Activated CD8-positive, alpha-beta T cell treated with anti-CD3 and anti-CD28 coated beads for 36 hours (primary cell): Measurements from ENCODE around the gene GRIA1. TPM values are rescaled to one million over a fixed set of nuclear protein-coding genes. Genes with fewer than 3 reads are reported as not detected.

Experiments
- ATAC-seq: fragments of 200-7000 bp; cut with Tn5 transposase; one replicate; pipeline ENCODE4 v1.10.0; 2021; ENCODE audit warnings: mild to moderate bottlenecking, moderate library complexity
- CTCF ChIA-PET: fragments of 350-600 bp; sonication (Branson Sonifier 250); formaldehyde crosslinking; loops from one replicate; lab custom pipeline; 2021; ENCODE audit warnings: antibody characterized with exemption; lab: Charles Lee
- POLR2A ChIA-PET: fragments of 350-600 bp; sonication (Branson Sonifier 250); formaldehyde crosslinking; loops from one replicate; lab custom pipeline; 2021; ENCODE audit warnings: antibody characterized with exemption; lab: Charles Lee
- DNase-seq: peaks from one replicate; pipeline ENCODE4 v3.0.0-alpha.2; 2020
- H3K27ac Mint-ChIP-seq: one replicate; pipeline ENCODE4 v1.8.0; 2021; ENCODE audit warnings: mild to moderate bottlenecking, mixed read lengths
- H3K27me3 Mint-ChIP-seq: one replicate; pipeline ENCODE4 v1.8.0; 2021; ENCODE audit warnings: mixed read lengths
- H3K36me3 Mint-ChIP-seq: one replicate; pipeline ENCODE4 v1.8.0; 2021; ENCODE audit warnings: low read depth, mixed read lengths
- H3K4me1 Mint-ChIP-seq: one replicate; pipeline ENCODE4 v1.8.0; 2021; ENCODE audit warnings: low read depth, mixed read lengths
- H3K4me3 Mint-ChIP-seq: one replicate; pipeline ENCODE4 v1.8.0; 2021; ENCODE audit warnings: mild to moderate bottlenecking, moderate library complexity, mixed read lengths
- H3K9me3 Mint-ChIP-seq: one replicate; pipeline ENCODE4 v1.8.0; 2021; ENCODE audit warnings: mixed read lengths
- intact Hi-C: fragments of 100-400 bp; cut with micrococcal nuclease; formaldehyde crosslinking; loops from one replicate; pipeline ENCODE4 v1.10.0; 2022
- total RNA-seq, 2 experiments: library from RNA; stranded (reverse); gene quantifications; one replicate each; pipeline ENCODE4 v1.2.3, GENCODE V29; 2021
- TF ChIP-seq, protein P1 (sequence below): fragments of 200-600 bp; IDR thresholded peaks from one replicate; pipeline ENCODE4 v1.8.0; 2022; ENCODE audit warnings: antibody characterized with exemption, mild to moderate bottlenecking

The GRIA1 gene
- total RNA-seq, 2 experiments from 2014 or later, result not detected

DNA sequence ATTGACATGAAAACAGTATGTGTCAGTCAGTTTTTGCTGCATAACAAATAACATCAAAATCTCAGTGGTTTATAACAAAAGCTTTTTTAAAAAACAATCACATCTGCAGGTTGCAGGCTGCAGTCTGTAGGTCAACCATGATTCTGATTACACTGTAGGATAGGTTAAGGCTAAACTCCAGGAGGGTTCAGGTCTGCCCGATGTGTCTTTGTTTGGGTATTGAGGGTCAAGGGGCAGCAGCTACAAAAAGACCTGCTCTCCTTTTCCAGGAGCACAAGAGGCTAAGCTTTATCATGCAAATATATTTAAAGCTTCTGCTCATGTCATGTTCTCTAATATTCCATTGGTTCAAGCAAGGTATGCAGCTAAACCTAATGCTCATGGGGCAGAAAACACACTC lies 18.2 kb downstream of the GRIA1 start:
- H3K36me3 Mint-ChIP-seq, result no peaks in the 10 kb centered on the region
- no peaks in the 10 kb centered on the region for H3K9me3 Mint-ChIP-seq
- TF ChIP-seq, protein P1, sequence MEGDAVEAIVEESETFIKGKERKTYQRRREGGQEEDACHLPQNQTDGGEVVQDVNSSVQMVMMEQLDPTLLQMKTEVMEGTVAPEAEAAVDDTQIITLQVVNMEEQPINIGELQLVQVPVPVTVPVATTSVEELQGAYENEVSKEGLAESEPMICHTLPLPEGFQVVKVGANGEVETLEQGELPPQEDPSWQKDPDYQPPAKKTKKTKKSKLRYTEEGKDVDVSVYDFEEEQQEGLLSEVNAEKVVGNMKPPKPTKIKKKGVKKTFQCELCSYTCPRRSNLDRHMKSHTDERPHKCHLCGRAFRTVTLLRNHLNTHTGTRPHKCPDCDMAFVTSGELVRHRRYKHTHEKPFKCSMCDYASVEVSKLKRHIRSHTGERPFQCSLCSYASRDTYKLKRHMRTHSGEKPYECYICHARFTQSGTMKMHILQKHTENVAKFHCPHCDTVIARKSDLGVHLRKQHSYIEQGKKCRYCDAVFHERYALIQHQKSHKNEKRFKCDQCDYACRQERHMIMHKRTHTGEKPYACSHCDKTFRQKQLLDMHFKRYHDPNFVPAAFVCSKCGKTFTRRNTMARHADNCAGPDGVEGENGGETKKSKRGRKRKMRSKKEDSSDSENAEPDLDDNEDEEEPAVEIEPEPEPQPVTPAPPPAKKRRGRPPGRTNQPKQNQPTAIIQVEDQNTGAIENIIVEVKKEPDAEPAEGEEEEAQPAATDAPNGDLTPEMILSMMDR, result no peak
- no peak for ATAC-seq
- H3K27ac Mint-ChIP-seq, result no peak overlapping the region
- CTCF ChIA-PET, result no interaction called here
- POLR2A ChIA-PET, result no interaction called here
- no peaks in the 10 kb centered on the region for H3K27me3 Mint-ChIP-seq
- H3K4me1 Mint-ChIP-seq, result no peaks in the 10 kb centered on the region
- no peak overlapping the region for H3K4me3 Mint-ChIP-seq
- intact Hi-C loops, result no loop called here
- no peak for DNase-seq

DNA sequence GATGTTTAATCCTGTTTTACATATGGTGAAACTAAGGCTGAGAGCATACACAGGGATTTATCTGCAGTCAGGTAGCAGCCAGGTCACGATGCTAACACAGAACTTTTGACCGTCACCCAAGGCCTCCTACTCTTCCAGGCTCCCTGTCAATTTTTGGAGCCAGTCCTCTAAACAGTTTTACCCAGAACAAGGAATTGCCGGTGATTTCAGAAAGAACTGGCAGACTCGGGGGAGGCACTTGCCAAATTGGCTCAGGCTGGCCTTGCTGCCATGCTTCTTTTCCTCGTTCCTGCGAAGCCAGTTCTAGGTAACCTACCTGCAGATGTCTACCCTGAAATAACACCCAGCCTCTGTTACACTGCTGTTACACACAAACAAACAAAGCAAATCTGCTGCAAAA lies 21.2 kb downstream of the GRIA1 start:
- ChIA-PET POLR2A (no interaction called here), CTCF (no interaction called here)
- no peak overlapping the region for H3K27ac Mint-ChIP-seq
- H3K27me3 Mint-ChIP-seq, result no peaks in the 10 kb centered on the region
- H3K4me1 Mint-ChIP-seq, result no peaks in the 10 kb centered on the region
- no peak for ATAC-seq
- DNase-seq, result no peak
- TF ChIP-seq, protein P1, result no peak
- intact Hi-C loops, result no loop called here
- no peaks in the 10 kb centered on the region for H3K36me3 Mint-ChIP-seq
- no peak overlapping the region for H3K4me3 Mint-ChIP-seq
- H3K9me3 Mint-ChIP-seq, result no peaks in the 10 kb centered on the region

DNA sequence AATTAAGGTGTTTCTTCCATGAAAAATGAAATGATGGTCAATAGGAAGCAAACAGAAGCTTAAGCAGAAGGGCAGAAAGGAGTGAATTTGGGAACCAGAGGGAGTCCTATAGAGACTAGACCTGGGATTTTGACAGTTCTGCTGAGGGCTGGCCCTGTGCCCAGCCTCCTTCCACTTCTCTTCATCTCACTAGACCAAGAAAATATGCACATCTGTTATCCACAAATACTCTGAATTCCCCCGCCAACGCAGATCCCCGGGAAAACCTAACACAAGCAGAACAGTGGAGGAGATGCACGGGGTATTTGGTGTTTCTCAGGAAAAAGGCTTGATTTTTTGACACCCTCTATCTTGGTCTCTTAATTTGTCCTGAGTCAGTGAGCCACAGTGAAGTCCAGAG lies 22.7 kb downstream of the GRIA1 start:
- DNase-seq, result no peak
- ATAC-seq, result no peak
- H3K4me1 Mint-ChIP-seq, result no peaks in the 10 kb centered on the region
- H3K27me3 Mint-ChIP-seq, result no peaks in the 10 kb centered on the region
- no peak overlapping the region for H3K4me3 Mint-ChIP-seq
- H3K9me3 Mint-ChIP-seq, result no peaks in the 10 kb centered on the region
- TF ChIP-seq, protein P1, result no peak
- H3K36me3 Mint-ChIP-seq, result no peaks in the 10 kb centered on the region
- ChIA-PET POLR2A (no interaction called here), CTCF (no interaction called here)
- no peak overlapping the region for H3K27ac Mint-ChIP-seq
- intact Hi-C loops, result no loop called here

DNA sequence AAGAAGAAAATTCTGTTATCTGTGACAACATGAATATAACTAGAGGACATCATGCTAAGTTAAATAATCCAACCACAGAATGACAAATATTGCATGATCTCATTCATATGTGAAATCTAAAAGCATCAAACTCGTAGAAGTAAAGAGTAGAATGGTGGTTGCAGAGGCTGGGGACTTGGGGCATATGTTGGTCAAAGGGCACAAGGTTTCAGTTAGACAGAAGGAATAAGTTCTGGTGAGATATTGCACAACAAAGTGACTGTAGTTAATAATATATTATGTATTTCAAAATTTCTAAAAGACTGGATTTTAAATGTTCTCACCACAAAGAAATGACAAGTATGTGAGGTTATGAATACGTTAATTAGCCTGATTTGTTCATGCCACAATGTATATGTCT lies 24.8 kb downstream of the GRIA1 start:
- POLR2A ChIA-PET, result no interaction called here
- intact Hi-C loops, result no loop called here
- CTCF ChIA-PET, result no interaction called here
- TF ChIP-seq, protein P1, result no peak
- no peaks in the 10 kb centered on the region for H3K36me3 Mint-ChIP-seq
- H3K27ac Mint-ChIP-seq, result no peak overlapping the region
- DNase-seq (no peak), ATAC-seq (no peak)
- no peaks in the 10 kb centered on the region for H3K9me3 Mint-ChIP-seq
- no peak overlapping the region for H3K4me3 Mint-ChIP-seq
- no peaks in the 10 kb centered on the region for H3K4me1 Mint-ChIP-seq
- H3K27me3 Mint-ChIP-seq, result no peaks in the 10 kb centered on the region

DNA sequence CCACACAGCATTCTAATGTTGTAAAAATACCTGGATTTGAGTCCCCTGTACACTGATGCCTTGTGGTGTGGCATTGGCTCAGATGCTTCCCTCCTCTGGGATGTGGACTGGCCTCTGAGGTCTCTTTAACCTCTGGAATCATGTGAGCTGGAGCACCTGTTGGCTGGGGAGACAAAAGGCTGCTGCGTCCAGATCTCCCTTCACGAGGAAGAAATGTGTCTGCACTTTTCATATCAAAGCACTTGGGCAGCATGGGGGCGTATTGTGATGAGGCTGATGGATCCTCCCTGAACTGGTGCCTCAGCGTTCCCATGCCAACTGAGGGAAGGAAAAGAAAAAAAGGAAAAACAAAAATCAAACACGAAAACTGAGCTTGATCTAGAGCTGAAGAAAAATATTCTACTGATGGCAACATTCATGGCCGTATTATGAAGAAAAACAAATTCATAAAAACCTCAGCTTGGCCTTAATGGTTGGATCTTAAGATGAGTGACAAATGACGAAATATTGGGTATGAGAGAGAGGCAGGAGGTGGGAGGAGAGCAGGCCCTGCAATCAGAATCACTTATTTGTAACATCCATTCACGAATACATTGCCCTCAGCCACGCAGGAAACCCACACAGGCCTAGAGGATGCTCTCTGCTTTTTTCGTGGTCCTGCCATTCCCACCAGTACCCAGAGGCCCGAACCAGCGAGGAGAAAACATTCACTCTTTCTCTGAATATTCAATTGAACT lies 26.2 kb downstream of the GRIA1 start:
- Mint-ChIP-seq H3K4me1 (no peaks in the 10 kb centered on the region), H3K27me3 (no peaks in the 10 kb centered on the region), H3K36me3 (no peaks in the 10 kb centered on the region), H3K9me3 (no peaks in the 10 kb centered on the region), H3K27ac (no peak overlapping the region), H3K4me3 (no peak overlapping the region)
- TF ChIP-seq, protein P1, result no peak
- ChIA-PET POLR2A (no interaction called here), CTCF (no interaction called here)
- no peak for DNase-seq
- ATAC-seq, result no peak
- intact Hi-C loops, result no loop called here
